Measurements from ENCODE around the gene MYT1. TPM values are rescaled to one million over a fixed set of nuclear protein-coding genes. Genes with fewer than 3 reads are reported as not detected.

The MYT1 gene
- total and polyA plus RNA-seq, 4 donors = under 0.01 to 6.5 (median 0.08) TPM

GRCh38 chr20:64152906-64153305, 11.3 kb upstream of the MYT1 start:
- DNase-seq (ENCODE audit: low spot score) = no peak

GRCh38 chr20:64153410-64153809, 10.8 kb upstream of the MYT1 start:
- H3K27me3 ChIP-seq (ENCODE audit: control insufficient read depth in 4 of 4, insufficient read depth in 4 of 4, low read length in 3 of 4) = no peaks in the 10 kb centered on the region

More at GRCh38 chr20:64152906-64153305, 11.3 kb upstream of the MYT1 start:
- no peak overlapping the region for H3K27ac ChIP-seq (ENCODE audit: low read depth in 1 of 2, low read length in 2 of 2)
- no peak overlapping the region for H3K4me3 ChIP-seq (ENCODE audit: low read depth in 1 of 3, low read length in 3 of 3)
- H3K9me3 ChIP-seq (ENCODE audit: control insufficient read depth in 4 of 4, low read length in 3 of 4) = no peaks in the 10 kb centered on the region
- H3K9ac ChIP-seq (ENCODE audit: low read depth in 1 of 2, low read length in 2 of 2) = no peak overlapping the region
- 84% methylated on average over 9 of the region's 9 CpGs for WGBS
- no peaks in the 10 kb centered on the region for H3K36me3 ChIP-seq (ENCODE audit: control insufficient read depth in 4 of 4, insufficient read depth in 3 of 4, low read depth in 1 of 4, low read length in 3 of 4)
- H3K27me3 ChIP-seq (ENCODE audit: control insufficient read depth in 4 of 4, insufficient read depth in 4 of 4, low read length in 3 of 4) = no peaks in the 10 kb centered on the region
- TF ChIP-seq REST (IDR thresholded peaks at IDR 0.05) (no peak), JUND (IDR thresholded peaks at IDR 0.05) (no peak)
- no peaks in the 10 kb centered on the region for H3K4me1 ChIP-seq (ENCODE audit: control insufficient read depth in 4 of 4, insufficient read depth in 4 of 4, low read length in 3 of 4)

GRCh38 chr20:64153861-64154589, 10.2 kb upstream of the MYT1 start:
- H3K9me3 ChIP-seq (ENCODE audit: control insufficient read depth in 4 of 4, low read length in 3 of 4) = no peaks in the 10 kb centered on the region
- H3K27me3 ChIP-seq (ENCODE audit: control insufficient read depth in 4 of 4, insufficient read depth in 4 of 4, low read length in 3 of 4) = peaks cover 0 to 2% (median 0%) of the 10 kb centered on the region in 4 donors
- H3K9ac ChIP-seq (ENCODE audit: low read depth in 1 of 2, low read length in 2 of 2) = no peak overlapping the region
- no peak overlapping the region for H3K27ac ChIP-seq (ENCODE audit: low read depth in 1 of 2, low read length in 2 of 2)
- H3K4me1 ChIP-seq (ENCODE audit: control insufficient read depth in 4 of 4, insufficient read depth in 4 of 4, low read length in 3 of 4) = no peaks in the 10 kb centered on the region
- no peaks in the 10 kb centered on the region for H3K36me3 ChIP-seq (ENCODE audit: control insufficient read depth in 4 of 4, insufficient read depth in 3 of 4, low read depth in 1 of 4, low read length in 3 of 4)
- no peak for TF ChIP-seq ZBTB33 (IDR thresholded peaks at IDR 0.05)
- no peak for TF ChIP-seq JUND (IDR thresholded peaks at IDR 0.05)
- no peak for TF ChIP-seq ATF3 (IDR thresholded peaks at IDR 0.05)
- H3K4me3 ChIP-seq (ENCODE audit: low read depth in 1 of 3, low read length in 3 of 3) = no peak overlapping the region
- 91% methylated on average over 20 of the region's 20 CpGs for WGBS
- DNase-seq (ENCODE audit: low spot score) = no peak

More at GRCh38 chr20:64153410-64153809, 10.8 kb upstream of the MYT1 start:
- 70% methylated on average over 2 of the region's 2 CpGs for WGBS
- Histone ChIP-seq H3K4me1 (ENCODE audit: control insufficient read depth in 4 of 4, insufficient read depth in 4 of 4, low read length in 3 of 4) (no peaks in the 10 kb centered on the region), H3K9me3 (ENCODE audit: control insufficient read depth in 4 of 4, low read length in 3 of 4) (no peaks in the 10 kb centered on the region), H3K9ac (ENCODE audit: low read depth in 1 of 2, low read length in 2 of 2) (no peak overlapping the region), H3K4me3 (ENCODE audit: low read depth in 1 of 3, low read length in 3 of 3) (no peak overlapping the region), H3K27ac (ENCODE audit: low read depth in 1 of 2, low read length in 2 of 2) (no peak overlapping the region), H3K36me3 (ENCODE audit: control insufficient read depth in 4 of 4, insufficient read depth in 3 of 4, low read depth in 1 of 4, low read length in 3 of 4) (no peaks in the 10 kb centered on the region)
- no peak for TF ChIP-seq FOXA2 (IDR thresholded peaks at IDR 0.05)
- TF ChIP-seq RXRA (IDR thresholded peaks at IDR 0.05) = no peak
- TF ChIP-seq TAF1 (conservative IDR thresholded peaks at IDR 0.05) = no peak
- no peak for TF ChIP-seq FOXA1 (IDR thresholded peaks at IDR 0.05)
- no peak for TF ChIP-seq ZBTB33 (IDR thresholded peaks at IDR 0.05)
- no peak for TF ChIP-seq EGR1 (IDR thresholded peaks at IDR 0.05; ENCODE audit: low read depth in 2 of 2)
- TF ChIP-seq JUND (IDR thresholded peaks at IDR 0.05) = no peak
- no peak for DNase-seq (ENCODE audit: low spot score)
